Measurements from ENCODE around the gene RNU4-1.

The RNU4-1 gene

DNA sequence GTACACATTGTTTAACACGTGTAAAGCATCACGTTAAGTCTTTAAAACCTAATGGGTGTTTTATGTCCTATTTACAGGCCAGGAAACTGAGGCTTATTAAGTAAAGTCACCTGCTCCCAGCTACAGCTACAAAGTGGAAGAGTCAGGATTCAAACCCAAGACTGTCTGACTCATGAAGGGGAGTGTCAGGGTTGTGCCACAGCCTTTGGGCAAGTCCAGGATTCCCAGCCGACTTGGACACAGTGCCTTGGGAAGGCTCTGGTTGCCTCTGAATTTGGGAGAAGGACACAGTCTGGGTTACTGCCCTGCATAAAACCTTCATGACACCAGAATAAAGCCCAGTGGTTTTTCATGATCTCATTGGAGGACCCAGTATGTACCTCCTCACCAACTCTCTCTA lies 8.7 kb downstream of the RNU4-1 start:
- H3K27ac ChIP-seq (ENCODE audit: low read depth, low read length) = no peak overlapping the region

GRCh38 chr12:120283318-120283717 lies 9.7 kb downstream of the RNU4-1 start:
- H3K27me3 ChIP-seq (ENCODE audit: low read length) = no peaks in the 10 kb centered on the region
- no peaks in the 10 kb centered on the region for H3K36me3 ChIP-seq (ENCODE audit: low read length)
- H4K20me1 ChIP-seq (ENCODE audit: low read depth, low read length) = no peaks in the 10 kb centered on the region
- no peak overlapping the region for H3K9ac ChIP-seq (ENCODE audit: low read length)
- no peaks in the 10 kb centered on the region for H3K9me2 ChIP-seq (replicated peaks; ENCODE audit: insufficient read depth, low read length)
- no peak overlapping the region for H3K27ac ChIP-seq (ENCODE audit: low read depth, low read length)
- no peak overlapping the region for H3K4me2 ChIP-seq (ENCODE audit: low read depth, low read length, poor library complexity, severe bottlenecking)
- no peaks in the 10 kb centered on the region for H3K79me2 ChIP-seq (ENCODE audit: insufficient read depth, low read length)
- H3K4me3 ChIP-seq (ENCODE audit: insufficient read depth, low read length, poor library complexity, severe bottlenecking) = no peak overlapping the region
- TF ChIP-seq EZH2phosphoT487 (conservative IDR thresholded peaks at IDR 0.05; ENCODE audit: low read length) (no peak), CTCF (IDR thresholded peaks at IDR 0.05; ENCODE audit: insufficient read depth, low read length, poor library complexity, severe bottlenecking) (no peak)
- H2AFZ ChIP-seq (ENCODE audit: low read depth, low read length, severe bottlenecking) = no peak overlapping the region
- H3F3A ChIP-seq (ENCODE audit: insufficient read depth) = no peaks in the 10 kb centered on the region
- no peaks in the 10 kb centered on the region for H3K9me3 ChIP-seq (ENCODE audit: insufficient read depth, low read length)

More for the DNA sequence above, 8.7 kb downstream of the RNU4-1 start:
- no peaks in the 10 kb centered on the region for H3K79me2 ChIP-seq (ENCODE audit: insufficient read depth, low read length)
- no peaks in the 10 kb centered on the region for H3K27me3 ChIP-seq (ENCODE audit: low read length)
- H3K9ac ChIP-seq (ENCODE audit: low read length) = no peak overlapping the region
- no peak overlapping the region for H3K4me3 ChIP-seq (ENCODE audit: insufficient read depth, low read length, poor library complexity, severe bottlenecking)
- H2AFZ ChIP-seq (ENCODE audit: low read depth, low read length, severe bottlenecking) = no peak overlapping the region
- no peaks in the 10 kb centered on the region for H3K9me2 ChIP-seq (replicated peaks; ENCODE audit: insufficient read depth, low read length)
- TF ChIP-seq EZH2phosphoT487 (conservative IDR thresholded peaks at IDR 0.05; ENCODE audit: low read length) (no peak), CTCF (IDR thresholded peaks at IDR 0.05; ENCODE audit: insufficient read depth, low read length, poor library complexity, severe bottlenecking) (no peak)
- H3K4me2 ChIP-seq (ENCODE audit: low read depth, low read length, poor library complexity, severe bottlenecking) = no peak overlapping the region
- no peaks in the 10 kb centered on the region for H3K9me3 ChIP-seq (ENCODE audit: insufficient read depth, low read length)
- H3F3A ChIP-seq (ENCODE audit: insufficient read depth) = peaks cover 4% of the 10 kb centered on the region; the same call in 1 of the 2 replicates
- no peaks in the 10 kb centered on the region for H4K20me1 ChIP-seq (ENCODE audit: low read depth, low read length)
- H3K36me3 ChIP-seq (ENCODE audit: low read length) = no peaks in the 10 kb centered on the region

DNA sequence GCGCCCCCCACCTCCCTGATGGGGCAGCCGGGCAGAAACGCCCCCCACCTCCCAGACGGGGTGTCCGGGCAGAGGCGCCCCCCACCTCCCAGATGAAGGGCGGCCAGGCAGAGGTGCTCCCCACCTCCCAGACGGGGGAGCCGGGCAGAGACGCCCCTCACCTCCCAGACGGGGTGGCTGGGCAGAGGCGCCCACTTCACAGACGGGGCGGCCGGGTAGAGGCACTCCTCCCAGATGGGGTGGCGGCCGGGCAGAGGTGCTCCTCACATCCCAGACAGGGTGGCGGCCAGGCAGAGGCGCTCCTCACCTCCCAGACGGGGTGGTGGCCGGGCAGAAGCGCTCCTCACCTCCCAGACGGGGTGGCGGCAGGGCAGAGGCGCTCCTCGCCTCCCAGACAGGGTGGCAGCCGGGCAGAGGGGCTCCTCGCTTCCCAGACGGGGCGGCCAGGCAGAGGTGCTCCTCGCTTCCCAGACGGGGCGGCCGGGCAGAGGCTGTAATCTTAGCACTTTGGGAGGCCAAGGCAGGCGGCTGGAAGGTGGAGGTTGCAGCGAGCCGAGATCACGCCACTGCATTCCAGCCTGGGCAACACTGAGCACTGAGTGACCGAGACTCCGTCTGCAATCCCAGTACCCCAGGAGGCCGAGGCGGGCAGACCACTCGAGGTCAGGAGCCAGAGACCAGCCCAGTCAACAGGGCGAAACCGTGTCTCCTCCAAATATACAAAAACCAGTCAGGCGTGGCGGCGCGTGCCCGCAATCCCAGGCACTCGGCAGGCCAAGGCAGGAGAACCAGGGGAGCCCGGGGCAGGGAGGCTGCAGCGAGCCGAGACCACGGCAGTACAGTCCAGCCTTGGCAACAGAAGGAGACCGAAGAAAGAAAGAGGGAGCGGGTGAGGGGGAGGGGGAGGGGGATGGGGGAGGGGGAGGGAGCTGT lies 14.6 kb downstream of the RNU4-1 start:
- Histone ChIP-seq H3K4me3 (ENCODE audit: insufficient read depth, low read length, poor library complexity, severe bottlenecking) (no peak overlapping the region), H3K27ac (ENCODE audit: low read depth, low read length) (no peak overlapping the region), H3K27me3 (ENCODE audit: low read length) (no peaks in the 10 kb centered on the region), H3K9ac (ENCODE audit: low read length) (no peak overlapping the region), H3K4me2 (ENCODE audit: low read depth, low read length, poor library complexity, severe bottlenecking) (no peak overlapping the region), H3K9me2 (replicated peaks; ENCODE audit: insufficient read depth, low read length) (no peaks in the 10 kb centered on the region), H3K79me2 (ENCODE audit: insufficient read depth, low read length) (no peaks in the 10 kb centered on the region), H4K20me1 (ENCODE audit: low read depth, low read length) (no peaks in the 10 kb centered on the region), H3K36me3 (ENCODE audit: low read length) (no peaks in the 10 kb centered on the region), H2AFZ (ENCODE audit: low read depth, low read length, severe bottlenecking) (no peak overlapping the region), H3F3A (ENCODE audit: insufficient read depth) (no peaks in the 10 kb centered on the region; the same call in 1 of the 2 replicates), H3K9me3 (ENCODE audit: insufficient read depth, low read length) (no peaks in the 10 kb centered on the region)
- TF ChIP-seq CTCF (IDR thresholded peaks at IDR 0.05; ENCODE audit: insufficient read depth, low read length, poor library complexity, severe bottlenecking) (no peak), EZH2phosphoT487 (conservative IDR thresholded peaks at IDR 0.05; ENCODE audit: low read length) (no peak)
